Spleen (tissue), 7 donors: ENCODE measurements around the gene CEBPB.

Experiments
- CTCF ChIP-seq, 11 experiments: fragments of 200-600 bp in 7 of 11; fragments of 450-650 bp in 4 of 11; sonication (generic) in 4 of 11; IDR thresholded peaks in 8 of 11; conservative IDR thresholded peaks in 3 of 11; 1 replicate in 7 of 11; 2 replicates in 4 of 11; pipeline versions ENCODE4 v1.4.0 to v1.8.0; 2016 to 2021; ENCODE audit warnings: antibody characterized with exemption in 11 of 11, inconsistent platforms in 4 of 11, mild to moderate bottlenecking in 1 of 11
- POLR2A ChIP-seq, 3 donors: fragments of 450-650 bp; IDR thresholded peaks; one replicate each; pipeline ENCODE4 v1.5.1; 2017; ENCODE audit warnings: antibody characterized with exemption in 3 of 3, mild to moderate bottlenecking in 1 of 3
- POLR2AphosphoS5 ChIP-seq, 3 donors: sonication (generic); formaldehyde crosslinking; IDR thresholded peaks; one replicate each; pipeline ENCODE4 v1.5.1; 2017; ENCODE audit warnings: antibody characterized with exemption in 3 of 3
- donor health status: DM: no; HTN: no; CAD: no; lungs with moderate emphysema.
- donor health status: DM: no; HTN: no; CAD: no.
- donor health status: DM: no; HTN: no; CAD: no.

GRCh38 chr20:50181344-50181743 lies 9.3 kb upstream of the CEBPB start:
- no peak for TF ChIP-seq CTCF (IDR thresholded peaks at IDR 0.05 in 8 of 11, conservative IDR thresholded peaks at IDR 0.05 in 3 of 11)
- TF ChIP-seq POLR2A (IDR thresholded peaks at IDR 0.05), result no peak
- no peak for TF ChIP-seq POLR2AphosphoS5 (IDR thresholded peaks at IDR 0.05)
